DOHH2 (cell line): ENCODE data around the gene OR5F1.

Source experiments
- H3F3A ChIP-seq: fragments of 200-600 bp; sonication (generic), shearing (Covaris generic); 2 replicates; pipeline ENCODE4 v1.6.0; 2016; ENCODE audit warnings: antibody characterized with exemption, mild to moderate bottlenecking; ENCODE audit not compliant: control insufficient read depth, insufficient read depth
- H3K27ac ChIP-seq: fragments of 200-600 bp; sonication (generic); 2 replicates; pipeline ENCODE4 v1.5.1; 2014; ENCODE audit warnings: low read depth, mild to moderate bottlenecking, low read length, moderate library complexity
- H3K27me3 ChIP-seq: fragments of 200-600 bp; sonication (generic); 2 replicates; pipeline ENCODE4 v1.6.1; 2014; ENCODE audit warnings: mild to moderate bottlenecking, low read length, mixed read lengths; ENCODE audit not compliant: control insufficient read depth
- H3K36me3 ChIP-seq: fragments of 200-600 bp; sonication (generic); 2 replicates; pipeline ENCODE4 v1.6.1; 2014; ENCODE audit warnings: mild to moderate bottlenecking, low read length, moderate library complexity, mixed read lengths; ENCODE audit not compliant: control insufficient read depth
- H3K4me1 ChIP-seq: fragments of 200-600 bp; sonication (generic); 2 replicates; pipeline ENCODE4 v1.6.1; 2014; ENCODE audit warnings: mild to moderate bottlenecking, low read length, mixed read lengths; ENCODE audit not compliant: control insufficient read depth
- H3K4me2 ChIP-seq: fragments of 200-600 bp; sonication (generic); 2 replicates; pipeline ENCODE4 v1.6.0; 2014; ENCODE audit warnings: mild to moderate bottlenecking, low read length, moderate library complexity
- H3K4me3 ChIP-seq: fragments of 200-600 bp; sonication (generic); 2 replicates; pipeline ENCODE4 v1.5.1; 2014; ENCODE audit warnings: mild to moderate bottlenecking, low read length, mixed read lengths
- H3K79me2 ChIP-seq: fragments of 200-600 bp; sonication (generic); 2 replicates; pipeline ENCODE4 v1.6.1; 2014; ENCODE audit warnings: mild to moderate bottlenecking, low read length, mixed read lengths; ENCODE audit not compliant: control insufficient read depth
- H3K9me2 ChIP-seq: fragments of 200-600 bp; sonication (generic); replicated peaks from 2 replicates; pipeline ENCODE4 v1.6.1; 2014; ENCODE audit warnings: mild to moderate bottlenecking, low read length, mixed read lengths; ENCODE audit not compliant: control insufficient read depth
- H3K9me3 ChIP-seq: fragments of 200-600 bp; sonication (generic); 2 replicates; pipeline ENCODE4 v1.6.1; 2014; ENCODE audit warnings: antibody characterized with exemption, low read length, mixed read lengths; ENCODE audit not compliant: control insufficient read depth, insufficient read depth
- H4K20me1 ChIP-seq: fragments of 200-600 bp; sonication (generic); 2 replicates; pipeline ENCODE4 v1.6.0; 2014; ENCODE audit warnings: low read depth, mild to moderate bottlenecking, antibody characterized with exemption, low read length, moderate library complexity; ENCODE audit not compliant: control insufficient read depth, insufficient read depth
- EZH2phosphoT487 ChIP-seq: fragments of 200-600 bp; sonication (generic); IDR thresholded peaks from 2 replicates; pipeline ENCODE4 v1.6.1; 2017; ENCODE audit warnings: borderline replicate concordance, mild to moderate bottlenecking, antibody characterized with exemption, low read length, moderate library complexity, mixed read lengths
- TF ChIP-seq, protein P1 (sequence below): fragments of 200-600 bp; sonication (generic); IDR thresholded peaks from one replicate; pipeline ENCODE4 v1.5.1; 2014; ENCODE audit warnings: antibody characterized with exemption, mild to moderate bottlenecking, low read depth, low read length; ENCODE audit not compliant: poor library complexity, severe bottlenecking

OR5F1 gene

DNA sequence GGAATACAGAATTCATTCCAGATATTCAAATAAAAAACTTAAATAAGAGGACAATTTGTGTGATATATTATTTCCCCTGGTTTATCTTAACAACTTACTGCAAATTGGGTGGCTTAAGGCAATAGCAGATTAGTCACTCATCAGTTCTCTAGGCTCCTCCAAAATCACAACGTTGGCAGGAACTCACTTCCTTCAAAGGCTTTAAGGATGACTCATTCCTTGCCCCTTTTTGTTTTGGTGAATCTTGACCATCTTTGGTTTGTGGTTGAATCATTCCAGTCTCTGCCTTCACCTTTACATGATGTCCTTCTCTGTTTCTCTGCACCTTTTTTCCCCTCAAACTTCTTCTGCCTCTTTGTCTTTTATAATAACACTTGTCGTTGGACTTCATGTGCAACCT lies 28.0 kb downstream of the OR5F1 start:
- Histone ChIP-seq H3K27me3 (no peaks in the 10 kb centered on the region), H3K36me3 (no peaks in the 10 kb centered on the region), H3K9me2 (no peaks in the 10 kb centered on the region), H3K79me2 (no peaks in the 10 kb centered on the region), H3K9me3 (no peaks in the 10 kb centered on the region), H3K4me2 (no peak overlapping the region), H3K4me3 (no peak overlapping the region), H4K20me1 (no peaks in the 10 kb centered on the region), H3F3A (no peaks in the 10 kb centered on the region), H3K4me1 (no peaks in the 10 kb centered on the region), H3K27ac (no peak overlapping the region)
- TF ChIP-seq, protein P1, sequence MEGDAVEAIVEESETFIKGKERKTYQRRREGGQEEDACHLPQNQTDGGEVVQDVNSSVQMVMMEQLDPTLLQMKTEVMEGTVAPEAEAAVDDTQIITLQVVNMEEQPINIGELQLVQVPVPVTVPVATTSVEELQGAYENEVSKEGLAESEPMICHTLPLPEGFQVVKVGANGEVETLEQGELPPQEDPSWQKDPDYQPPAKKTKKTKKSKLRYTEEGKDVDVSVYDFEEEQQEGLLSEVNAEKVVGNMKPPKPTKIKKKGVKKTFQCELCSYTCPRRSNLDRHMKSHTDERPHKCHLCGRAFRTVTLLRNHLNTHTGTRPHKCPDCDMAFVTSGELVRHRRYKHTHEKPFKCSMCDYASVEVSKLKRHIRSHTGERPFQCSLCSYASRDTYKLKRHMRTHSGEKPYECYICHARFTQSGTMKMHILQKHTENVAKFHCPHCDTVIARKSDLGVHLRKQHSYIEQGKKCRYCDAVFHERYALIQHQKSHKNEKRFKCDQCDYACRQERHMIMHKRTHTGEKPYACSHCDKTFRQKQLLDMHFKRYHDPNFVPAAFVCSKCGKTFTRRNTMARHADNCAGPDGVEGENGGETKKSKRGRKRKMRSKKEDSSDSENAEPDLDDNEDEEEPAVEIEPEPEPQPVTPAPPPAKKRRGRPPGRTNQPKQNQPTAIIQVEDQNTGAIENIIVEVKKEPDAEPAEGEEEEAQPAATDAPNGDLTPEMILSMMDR = no peak
- TF ChIP-seq EZH2phosphoT487 = no peak

DNA sequence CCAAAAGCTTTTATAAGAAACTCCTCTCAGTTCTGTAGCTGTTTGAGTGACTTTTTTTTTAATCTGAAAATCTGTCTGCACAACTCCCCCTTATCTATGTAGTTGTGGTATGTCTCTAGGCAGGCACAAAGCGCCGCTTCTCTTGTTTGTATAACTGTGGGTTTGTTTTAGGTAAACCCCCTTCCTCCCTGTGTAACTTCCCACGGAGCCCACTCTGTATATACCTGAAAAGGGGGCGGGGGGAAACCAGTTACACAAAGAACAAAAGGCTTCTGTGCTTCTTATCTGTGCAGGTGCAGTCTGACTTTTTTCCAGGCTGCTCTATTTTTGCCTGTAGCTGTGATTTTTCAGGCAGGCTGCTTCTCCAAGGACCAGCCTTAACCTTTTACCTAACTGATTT lies 37.9 kb downstream of the OR5F1 start:
- H3K9me2 ChIP-seq = no peaks in the 10 kb centered on the region
- H3K27me3 ChIP-seq = no peaks in the 10 kb centered on the region
- H3F3A ChIP-seq = no peaks in the 10 kb centered on the region
- no peak overlapping the region for H3K27ac ChIP-seq
- no peaks in the 10 kb centered on the region for H3K4me1 ChIP-seq
- H3K9me3 ChIP-seq = no peaks in the 10 kb centered on the region
- H4K20me1 ChIP-seq = no peaks in the 10 kb centered on the region
- TF ChIP-seq, protein P1 = no peak
- no peak for TF ChIP-seq EZH2phosphoT487
- H3K4me2 ChIP-seq = no peak overlapping the region
- no peaks in the 10 kb centered on the region for H3K36me3 ChIP-seq
- H3K79me2 ChIP-seq = no peaks in the 10 kb centered on the region
- H3K4me3 ChIP-seq = no peak overlapping the region

DNA sequence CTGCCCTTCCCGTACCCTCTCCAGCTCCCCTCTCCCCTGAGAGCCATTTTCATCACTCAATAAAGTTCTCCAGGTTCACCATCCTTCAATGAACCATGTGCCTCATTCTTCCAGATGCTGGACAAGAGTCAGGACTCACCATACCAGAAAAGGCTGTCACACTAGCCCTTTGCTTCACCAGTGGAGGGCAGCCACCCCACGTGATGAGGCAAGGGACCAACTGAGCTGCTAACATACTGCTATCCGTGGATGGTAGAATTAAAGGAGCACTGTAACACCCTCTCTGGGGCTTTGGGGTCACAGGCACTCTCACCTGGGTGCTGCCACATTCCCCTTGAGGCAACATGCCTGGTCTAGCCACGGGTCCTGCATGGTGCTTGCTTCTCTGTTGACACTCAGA lies 45.1 kb downstream of the OR5F1 start:
- Histone ChIP-seq H3K4me1 (no peaks in the 10 kb centered on the region), H3K27me3 (no peaks in the 10 kb centered on the region), H3K9me3 (no peaks in the 10 kb centered on the region), H3K4me2 (no peak overlapping the region), H3F3A (no peaks in the 10 kb centered on the region), H3K4me3 (no peak overlapping the region), H3K79me2 (no peaks in the 10 kb centered on the region), H3K36me3 (no peaks in the 10 kb centered on the region), H3K27ac (no peak overlapping the region), H3K9me2 (no peaks in the 10 kb centered on the region), H4K20me1 (no peaks in the 10 kb centered on the region)
- TF ChIP-seq, protein P1 = no peak
- no peak for TF ChIP-seq EZH2phosphoT487
